Activated CD4-positive, alpha-beta T cell treated with anti-CD3 and anti-CD28 coated beads for 36 hours (primary cell): ENCODE results near the gene VIT. TPM values are rescaled to one million over a fixed set of nuclear protein-coding genes. Genes with fewer than 3 reads are reported as not detected.
"Not testable (repeated sequence)": the region's sequence is repeated elsewhere in the genome, so short reads cannot be mapped to it uniquely, and the experiment has no call there.

Experiments
- ATAC-seq: fragments of 200-7000 bp; cut with Tn5 transposase; one replicate; pipeline ENCODE4 v1.10.0; 2021; ENCODE audit warnings: mild to moderate bottlenecking, moderate library complexity
- CTCF ChIA-PET: fragments of 350-600 bp; sonication (Branson Sonifier 250); formaldehyde crosslinking; loops from one replicate; lab custom pipeline; 2021; ENCODE audit warnings: antibody characterized with exemption; lab: Charles Lee
- POLR2A ChIA-PET: fragments of 350-600 bp; sonication (Branson Sonifier 250); formaldehyde crosslinking; loops from one replicate; lab custom pipeline; 2021; ENCODE audit warnings: antibody characterized with exemption, inconsistent platforms; lab: Charles Lee
- DNase-seq: peaks from one replicate; pipeline ENCODE4 v3.0.0-alpha.2; 2020
- H3K27ac Mint-ChIP-seq: one replicate; pipeline ENCODE4 v1.8.0; 2021; ENCODE audit warnings: mixed read lengths
- H3K27me3 Mint-ChIP-seq: one replicate; pipeline ENCODE4 v1.8.0; 2021; ENCODE audit warnings: mixed read lengths
- H3K36me3 Mint-ChIP-seq: one replicate; pipeline ENCODE4 v1.8.0; 2021; ENCODE audit warnings: low read depth, mixed read lengths
- H3K4me1 Mint-ChIP-seq: one replicate; pipeline ENCODE4 v1.8.0; 2021; ENCODE audit warnings: mixed read lengths
- H3K4me3 Mint-ChIP-seq: one replicate; pipeline ENCODE4 v1.8.0; 2021; ENCODE audit warnings: mild to moderate bottlenecking, moderate library complexity, mixed read lengths
- H3K9me3 Mint-ChIP-seq: one replicate; pipeline ENCODE4 v1.8.0; 2021; ENCODE audit warnings: low read depth, mixed read lengths
- intact Hi-C, 2 experiments: fragments of 100-400 bp; cut with DNase I in 1 of 2; cut with micrococcal nuclease in 1 of 2; formaldehyde crosslinking; loops; one replicate each; pipeline versions ENCODE4 v1.14.2 to v1.15.1; 2022 to 2024; cut with DNase I, micrococcal nuclease
- total RNA-seq, 2 experiments: library from RNA; stranded (reverse); gene quantifications; one replicate each; pipeline ENCODE4 v1.2.3, GENCODE V29; 2021

Gene VIT
- total RNA-seq, 2 experiments from 2014 or later = not detected

DNA sequence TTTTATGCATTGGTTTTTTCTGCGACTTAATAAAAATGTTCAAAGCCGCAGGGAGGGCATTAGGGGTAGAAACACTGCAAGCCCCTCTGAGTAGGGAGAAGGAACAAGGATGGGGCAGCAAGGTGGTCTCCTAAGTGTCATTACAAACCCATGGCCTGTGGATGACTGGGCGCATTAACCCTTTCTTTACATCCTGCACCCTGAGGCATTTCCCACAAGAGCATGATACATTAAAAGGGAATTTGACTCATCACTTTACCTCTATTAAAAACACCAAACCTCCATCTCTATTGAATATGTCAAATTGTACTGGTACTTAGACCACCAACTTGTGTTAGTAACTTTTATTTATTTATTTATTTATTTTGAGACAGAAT, 112.5 kb downstream of the VIT start:
- Mint-ChIP-seq H3K9me3 (no peaks in the 10 kb centered on the region), H3K4me3 (no peak overlapping the region), H3K27me3 (no peaks in the 10 kb centered on the region), H3K36me3 (no peaks in the 10 kb centered on the region), H3K27ac (no peak overlapping the region), H3K4me1 (no peaks in the 10 kb centered on the region)
- intact Hi-C loops = no loop called here
- ATAC-seq (no peak), DNase-seq (no peak)
- ChIA-PET CTCF (no interaction called here), POLR2A (no interaction called here)

DNA sequence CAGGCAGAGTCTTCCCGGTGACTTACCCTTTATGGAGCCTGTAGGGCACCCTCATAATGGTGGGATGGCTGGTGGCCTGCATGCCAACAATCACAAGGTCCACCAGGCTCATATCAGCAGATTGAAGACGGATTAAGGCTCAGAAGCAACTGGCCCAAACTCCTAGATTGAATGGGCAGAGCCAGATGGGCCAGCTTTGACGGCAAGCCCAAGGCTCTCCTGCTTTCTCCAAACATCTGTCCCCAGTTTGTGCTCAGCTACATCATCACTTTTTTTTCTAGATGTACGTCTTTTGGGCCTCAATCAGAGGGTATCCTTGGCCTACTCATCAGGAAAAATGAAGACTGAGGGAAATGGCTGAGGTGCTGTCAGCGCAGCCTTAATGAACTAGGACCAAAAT, 114.6 kb downstream of the VIT start:
- ChIA-PET CTCF (interaction anchor here (1.6 kb wide), 1 partner anchor 26 kb away, joined by 5 read pairs; no protein-coding TSS in a partner anchor), POLR2A (no interaction called here)
- DNase-seq (no peak), ATAC-seq (no peak)
- intact Hi-C loops = no loop called here
- Mint-ChIP-seq H3K27me3 (no peaks in the 10 kb centered on the region), H3K9me3 (no peaks in the 10 kb centered on the region), H3K4me3 (no peak overlapping the region), H3K36me3 (no peaks in the 10 kb centered on the region), H3K27ac (no peak overlapping the region), H3K4me1 (no peaks in the 10 kb centered on the region)

DNA sequence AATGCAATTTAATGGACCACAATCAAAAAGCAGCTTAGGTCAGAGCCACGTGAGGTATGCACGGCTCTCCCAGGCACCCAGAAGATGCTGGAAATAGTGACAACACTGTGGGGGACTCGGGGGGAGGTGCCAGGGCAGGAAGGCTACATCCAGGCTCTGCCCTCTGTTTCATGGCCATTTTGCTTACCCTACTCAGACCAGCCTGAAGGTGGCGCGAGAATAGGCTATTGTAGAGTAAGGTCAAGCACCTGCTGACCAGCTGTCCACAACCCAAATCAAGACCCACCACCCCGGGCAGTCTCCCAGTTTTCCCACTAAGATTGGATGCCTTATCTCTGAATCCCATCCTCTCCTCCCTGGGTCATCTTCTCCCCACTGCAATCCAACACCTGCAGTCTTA, 115.7 kb downstream of the VIT start:
- ChIA-PET POLR2A (no interaction called here), CTCF (interaction anchor here (1.0 kb wide), 1 partner anchor 10 kb away, joined by 3 read pairs; no protein-coding TSS in a partner anchor)
- no peak overlapping the region for H3K27ac Mint-ChIP-seq
- H3K4me1 Mint-ChIP-seq = no peaks in the 10 kb centered on the region
- H3K36me3 Mint-ChIP-seq = no peaks in the 10 kb centered on the region
- H3K27me3 Mint-ChIP-seq = no peaks in the 10 kb centered on the region
- ATAC-seq (no peak), DNase-seq (no peak)
- H3K4me3 Mint-ChIP-seq = no peak overlapping the region
- H3K9me3 Mint-ChIP-seq = no peaks in the 10 kb centered on the region
- intact Hi-C loops = no loop called here

GRCh38 chr2:36818542-36818941, 122.0 kb downstream of the VIT start:
- no peak overlapping the region for H3K27ac Mint-ChIP-seq
- H3K27me3 Mint-ChIP-seq = no peaks in the 10 kb centered on the region
- DNase-seq (no peak), ATAC-seq (no peak)
- H3K4me3 Mint-ChIP-seq = no peak overlapping the region
- intact Hi-C loops = no loop called here
- no peaks in the 10 kb centered on the region for H3K36me3 Mint-ChIP-seq
- POLR2A ChIA-PET = no interaction called here
- H3K4me1 Mint-ChIP-seq = no peaks in the 10 kb centered on the region
- H3K9me3 Mint-ChIP-seq = no peaks in the 10 kb centered on the region
- CTCF ChIA-PET = interaction anchor here (0.7 kb wide), 1 partner anchor 16 kb away, joined by 4 read pairs; no protein-coding TSS in a partner anchor

DNA sequence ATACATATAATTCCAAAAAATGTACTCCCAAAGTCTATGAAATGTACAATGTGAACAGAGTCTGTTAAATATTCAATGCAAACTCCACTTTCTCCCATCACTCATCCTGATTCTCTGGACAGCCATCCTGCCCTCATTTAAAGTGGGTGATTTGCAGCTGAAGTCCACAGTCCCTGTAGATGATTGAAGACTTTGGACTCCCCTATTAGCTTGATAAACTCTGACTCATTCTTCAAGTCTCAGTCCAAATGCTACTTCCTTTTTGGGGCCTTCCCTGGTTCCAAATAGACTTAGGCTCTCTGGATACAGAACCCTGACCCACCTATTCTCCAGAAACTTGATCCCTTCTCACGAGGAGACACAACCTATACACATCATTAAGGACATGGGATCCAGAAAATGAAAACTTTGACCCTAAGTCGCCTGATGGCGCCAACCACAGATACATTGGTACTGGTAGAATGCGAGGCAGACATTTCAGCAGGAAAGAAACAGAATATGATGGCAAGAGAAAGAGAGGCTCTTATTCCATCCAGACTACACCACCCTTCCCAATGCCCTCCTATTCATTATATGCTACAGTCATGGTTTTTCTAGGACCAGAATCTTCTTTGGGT, 122.7 kb downstream of the VIT start:
- Mint-ChIP-seq H3K4me3 (no peak overlapping the region), H3K9me3 (no peaks in the 10 kb centered on the region), H3K27me3 (no peaks in the 10 kb centered on the region), H3K4me1 (no peaks in the 10 kb centered on the region), H3K36me3 (no peaks in the 10 kb centered on the region), H3K27ac (no peak overlapping the region)
- DNase-seq (no peak), ATAC-seq (no peak)
- intact Hi-C loops = no loop called here
- CTCF ChIA-PET = interaction anchor here (0.7 to 0.9 kb wide), 2 partner anchors 17 to 51 kb away, joined by 3 to 4 read pairs; no protein-coding TSS in a partner anchor
- POLR2A ChIA-PET = no interaction called here

DNA sequence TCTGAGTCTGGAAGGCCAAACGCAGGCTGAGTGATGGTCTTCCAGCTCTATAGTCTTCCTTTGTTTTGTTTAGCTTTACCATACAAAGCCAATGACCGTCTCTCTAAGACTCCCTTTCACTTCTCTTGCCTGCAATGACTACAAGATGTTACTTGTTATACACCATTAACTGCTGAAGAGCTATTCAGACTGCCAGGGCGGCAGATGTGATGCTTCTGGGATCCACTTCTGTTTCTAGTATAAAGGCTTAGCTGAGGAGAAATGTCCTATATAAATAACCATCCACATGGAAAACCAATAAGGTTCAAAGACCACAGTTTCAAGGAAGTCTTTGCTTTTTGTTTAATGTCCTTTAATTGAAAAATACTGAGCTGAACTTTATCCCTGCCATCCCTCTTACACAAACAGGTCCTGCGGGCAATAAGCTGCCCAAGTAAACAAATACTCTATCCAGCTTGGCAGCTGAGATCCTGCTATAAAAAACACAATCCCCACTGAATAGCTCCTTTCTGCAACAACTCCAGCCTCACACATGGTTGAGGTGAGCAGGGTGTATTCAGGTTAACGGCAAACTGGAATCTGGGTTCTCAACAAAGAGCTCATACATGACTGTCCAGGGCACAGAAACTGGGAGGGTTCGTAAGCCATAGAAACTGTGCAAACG, 124.6 kb downstream of the VIT start:
- intact Hi-C loops = no loop called here
- Mint-ChIP-seq H3K36me3 (no peaks in the 10 kb centered on the region), H3K27me3 (no peaks in the 10 kb centered on the region), H3K27ac (no peak overlapping the region), H3K4me3 (no peak overlapping the region), H3K9me3 (no peaks in the 10 kb centered on the region), H3K4me1 (no peaks in the 10 kb centered on the region)
- DNase-seq (no peak), ATAC-seq (no peak)
- POLR2A ChIA-PET = no interaction called here
- CTCF ChIA-PET = interaction anchor here (0.6 to 1.3 kb wide), 4 partner anchors 13 to 82 kb away, joined by 3 to 4 read pairs (median 4); no protein-coding TSS in a partner anchor

- no peak overlapping the region for H3K4me3 Mint-ChIP-seq
- DNase-seq (no peak), ATAC-seq (no peak)
- H3K27me3 Mint-ChIP-seq = peaks cover 3% of the 10 kb centered on the region
- ChIA-PET CTCF (no interaction called here), POLR2A (interaction anchor here (0.6 kb wide), 1 partner anchor 1337 kb away, joined by 6 read pairs; no protein-coding TSS in a partner anchor)
- no peaks in the 10 kb centered on the region for H3K9me3 Mint-ChIP-seq
- no peaks in the 10 kb centered on the region for H3K36me3 Mint-ChIP-seq
- intact Hi-C loops = no loop called here
- no peak overlapping the region for H3K27ac Mint-ChIP-seq
- no peaks in the 10 kb centered on the region for H3K4me1 Mint-ChIP-seq
These were observed 127.4 kb downstream of the VIT start for GRCh38 chr2:36823862-36824261.

- Mint-ChIP-seq H3K9me3 (no peaks in the 10 kb centered on the region), H3K27ac (no peak overlapping the region), H3K36me3 (no peaks in the 10 kb centered on the region), H3K27me3 (peaks cover 4% of the 10 kb centered on the region), H3K4me1 (no peaks in the 10 kb centered on the region), H3K4me3 (no peak overlapping the region)
- ChIA-PET POLR2A (interaction anchor here (0.6 kb wide), 1 partner anchor 1337 kb away, joined by 6 read pairs; no protein-coding TSS in a partner anchor), CTCF (no interaction called here)
- ATAC-seq (no peak), DNase-seq (no peak)
- intact Hi-C loops = no loop called here
These were observed 127.8 kb downstream of the VIT start for GRCh38 chr2:36824273-36824672.

DNA sequence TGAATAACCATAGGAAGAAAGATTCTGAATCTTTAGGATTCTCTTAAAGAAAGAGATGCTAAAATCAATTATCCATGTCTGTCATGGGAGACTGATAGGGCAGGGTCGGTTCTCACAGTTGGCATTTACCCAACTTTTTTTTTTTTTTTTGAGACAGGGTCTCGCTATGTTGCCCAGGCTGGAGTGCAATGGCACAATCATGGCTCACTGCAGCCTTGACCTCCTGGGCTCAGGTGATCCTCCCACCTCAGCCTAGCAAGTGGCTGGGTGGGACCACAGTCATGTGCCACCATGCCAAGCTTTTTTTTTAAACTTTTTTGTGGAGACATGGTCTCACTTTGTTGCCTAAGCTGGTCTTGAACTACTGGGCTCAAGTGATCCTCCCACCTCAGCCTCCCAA, 128.2 kb downstream of the VIT start:
- H3K4me1 Mint-ChIP-seq, H3K36me3 Mint-ChIP-seq, H3K4me3 Mint-ChIP-seq, H3K27me3 Mint-ChIP-seq, H3K27ac Mint-ChIP-seq, H3K9me3 Mint-ChIP-seq, ATAC-seq, CTCF ChIA-PET, intact Hi-C loops, DNase-seq: not testable (repeated sequence)
- POLR2A ChIA-PET = interaction anchor here (0.6 kb wide), 1 partner anchor 1337 kb away, joined by 6 read pairs; no protein-coding TSS in a partner anchor

DNA sequence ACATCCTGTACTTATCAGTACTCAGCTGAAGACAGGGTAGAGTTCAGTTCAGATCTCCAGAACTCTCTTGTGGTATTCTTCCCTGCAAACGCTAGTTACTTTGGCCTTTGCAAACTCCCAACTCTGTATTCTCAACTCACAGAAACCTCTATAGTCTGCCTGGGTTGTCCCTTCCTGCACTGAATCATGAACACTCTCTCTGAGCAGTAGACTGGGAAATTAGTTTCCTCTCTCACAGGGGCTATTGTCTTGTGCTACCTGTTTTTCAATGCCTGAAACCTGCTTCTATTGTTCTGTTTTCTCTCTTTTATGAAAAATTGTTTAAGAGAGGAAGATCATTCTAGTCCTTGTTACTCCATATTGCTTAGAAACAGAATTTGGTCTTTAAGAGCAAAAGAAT, 134.7 kb downstream of the VIT start:
- peaks cover 12% of the 10 kb centered on the region for H3K4me1 Mint-ChIP-seq
- peaks cover 9% of the 10 kb centered on the region for H3K27me3 Mint-ChIP-seq
- peaks cover 2% of the 10 kb centered on the region for H3K36me3 Mint-ChIP-seq
- DNase-seq (no peak), ATAC-seq (no peak)
- no peaks in the 10 kb centered on the region for H3K9me3 Mint-ChIP-seq
- no peak overlapping the region for H3K4me3 Mint-ChIP-seq
- intact Hi-C loops = no loop called here
- ChIA-PET CTCF (no interaction called here), POLR2A (no interaction called here)
- H3K27ac Mint-ChIP-seq = no peak overlapping the region

DNA sequence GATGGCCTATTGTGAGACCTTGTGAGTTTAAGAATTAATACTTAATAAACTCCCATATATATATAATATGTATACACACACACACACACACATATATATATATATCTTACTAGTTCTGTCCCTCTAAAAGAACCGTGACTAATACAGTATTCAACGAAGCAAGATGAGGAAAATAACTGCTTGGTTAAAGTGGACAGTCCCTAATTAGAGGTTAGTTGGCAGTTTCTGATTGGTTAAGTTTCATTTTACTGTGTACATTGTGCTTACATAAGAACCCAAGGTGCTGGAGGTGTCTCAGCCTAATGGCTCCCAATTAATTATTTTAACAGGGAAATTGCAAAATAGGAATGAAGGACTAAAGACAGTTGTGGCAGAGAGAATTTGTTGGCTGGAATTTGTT, 137.7 kb downstream of the VIT start:
- ATAC-seq (no peak), DNase-seq (no peak)
- ChIA-PET POLR2A (no interaction called here), CTCF (no interaction called here)
- Mint-ChIP-seq H3K4me3 (no peak overlapping the region), H3K27ac (no peak overlapping the region), H3K27me3 (peaks cover 5% of the 10 kb centered on the region), H3K9me3 (no peaks in the 10 kb centered on the region), H3K4me1 (peaks cover 12% of the 10 kb centered on the region), H3K36me3 (peaks cover 2% of the 10 kb centered on the region)
- intact Hi-C loops = no loop called here
